ENCODE measurements around the gene TTC39C.

DNA sequence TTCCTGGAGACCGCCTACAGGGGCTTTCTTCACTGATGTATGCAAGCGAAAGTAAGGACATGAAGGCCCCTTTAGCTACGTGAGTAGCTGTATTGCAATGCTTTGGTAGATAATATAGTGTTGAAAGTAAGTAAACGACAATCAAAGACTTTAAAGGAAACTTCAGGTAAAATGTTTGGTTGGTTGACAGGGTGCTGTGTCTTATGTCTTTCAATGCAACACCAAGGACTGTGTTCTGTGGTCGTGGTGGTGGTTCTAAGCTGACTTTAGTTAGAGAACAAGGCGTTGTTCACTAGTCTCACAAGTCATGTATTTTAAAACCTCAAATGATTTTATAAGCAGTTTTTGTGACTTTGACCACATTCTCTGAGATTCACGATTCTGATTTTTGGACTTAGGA is 66.3 kb downstream of the TTC39C start:
- TF ChIP-seq, protein P1, sequence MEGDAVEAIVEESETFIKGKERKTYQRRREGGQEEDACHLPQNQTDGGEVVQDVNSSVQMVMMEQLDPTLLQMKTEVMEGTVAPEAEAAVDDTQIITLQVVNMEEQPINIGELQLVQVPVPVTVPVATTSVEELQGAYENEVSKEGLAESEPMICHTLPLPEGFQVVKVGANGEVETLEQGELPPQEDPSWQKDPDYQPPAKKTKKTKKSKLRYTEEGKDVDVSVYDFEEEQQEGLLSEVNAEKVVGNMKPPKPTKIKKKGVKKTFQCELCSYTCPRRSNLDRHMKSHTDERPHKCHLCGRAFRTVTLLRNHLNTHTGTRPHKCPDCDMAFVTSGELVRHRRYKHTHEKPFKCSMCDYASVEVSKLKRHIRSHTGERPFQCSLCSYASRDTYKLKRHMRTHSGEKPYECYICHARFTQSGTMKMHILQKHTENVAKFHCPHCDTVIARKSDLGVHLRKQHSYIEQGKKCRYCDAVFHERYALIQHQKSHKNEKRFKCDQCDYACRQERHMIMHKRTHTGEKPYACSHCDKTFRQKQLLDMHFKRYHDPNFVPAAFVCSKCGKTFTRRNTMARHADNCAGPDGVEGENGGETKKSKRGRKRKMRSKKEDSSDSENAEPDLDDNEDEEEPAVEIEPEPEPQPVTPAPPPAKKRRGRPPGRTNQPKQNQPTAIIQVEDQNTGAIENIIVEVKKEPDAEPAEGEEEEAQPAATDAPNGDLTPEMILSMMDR (IDR thresholded peaks at IDR 0.05): no peak
- TF ChIP-seq POLR2A (IDR thresholded peaks at IDR 0.05): no peak

Data from esophagus squamous epithelium (tissue), 4 donors.